ENCODE measurements around the gene TTLL7.

The TTLL7 gene

DNA sequence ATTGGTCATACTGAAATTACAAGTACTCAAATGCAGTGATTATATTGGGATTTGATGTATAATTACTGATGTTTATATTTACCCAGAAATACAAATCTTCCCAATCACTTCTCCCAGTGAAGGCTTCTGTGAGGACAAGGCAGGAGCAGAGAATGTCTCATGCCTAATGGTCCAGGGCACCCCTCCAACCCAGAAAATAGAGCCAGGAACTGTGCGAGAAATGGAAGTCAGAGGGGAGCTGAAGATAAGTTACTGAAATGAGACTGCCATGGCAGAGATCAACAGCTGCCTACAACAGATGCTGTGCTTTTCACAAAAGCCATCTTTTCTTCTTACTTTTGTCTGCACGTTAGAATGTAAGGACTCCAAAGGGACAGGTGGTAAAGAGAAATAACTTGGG is 171.2 kb downstream of the TTLL7 start:
- no peak overlapping the region for H3K27ac Mint-ChIP-seq

DNA sequence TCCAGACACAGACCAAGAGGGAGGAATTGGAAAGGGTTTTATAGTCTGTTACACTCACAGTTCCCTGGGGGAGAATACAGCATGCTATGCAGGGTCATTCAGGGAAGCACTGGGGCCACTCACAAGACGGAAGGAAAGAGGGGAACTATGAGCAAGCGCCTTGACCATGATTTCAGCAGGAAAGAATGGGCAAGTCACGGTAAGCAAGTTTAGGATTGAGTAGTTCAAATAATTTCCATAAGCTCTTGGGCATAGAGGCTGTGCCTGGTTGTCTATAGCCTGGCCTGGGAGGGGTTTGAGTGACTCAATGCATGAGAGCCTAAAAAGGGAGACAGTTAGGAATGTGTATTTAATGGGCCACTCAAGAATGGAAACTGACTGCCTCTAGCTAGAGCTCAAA is 176.7 kb downstream of the TTLL7 start:
- Mint-ChIP-seq H3K9me3 (peaks cover 6% of the 10 kb centered on the region), H3K27ac (no peak overlapping the region)

More for the DNA sequence above, 171.2 kb downstream of the TTLL7 start:
- Mint-ChIP-seq H3K4me1 (no peaks in the 10 kb centered on the region), H3K4me3 (no peak overlapping the region), H3K36me3 (no peaks in the 10 kb centered on the region), H3K27me3 (peaks cover 3% of the 10 kb centered on the region), H3K9me3 (no peaks in the 10 kb centered on the region)
- ATAC-seq (ENCODE audit: low read depth) (no peak), DNase-seq (ENCODE audit: low spot score in 2 of 2) (no peak)

DNA sequence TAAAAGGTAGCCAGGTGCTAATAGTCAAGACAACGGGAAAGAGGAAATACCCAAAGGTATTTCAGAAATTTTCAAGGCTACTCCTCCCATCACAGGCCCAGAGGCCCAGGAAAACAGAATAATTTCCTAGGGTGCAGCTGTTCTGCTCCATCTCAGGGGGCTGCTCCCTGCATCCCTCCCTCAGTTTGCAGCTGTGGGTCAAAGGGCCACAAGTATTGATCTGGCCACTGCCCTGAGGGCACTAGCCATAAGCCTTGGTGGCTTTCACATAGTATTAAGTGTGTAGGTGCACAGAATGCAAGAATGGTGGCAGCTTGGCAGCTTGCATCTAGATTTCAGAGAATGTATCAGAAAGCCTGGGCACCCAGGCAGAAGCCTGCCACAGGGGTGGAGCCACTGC is 179.5 kb downstream of the TTLL7 start:
- ATAC-seq (ENCODE audit: low read depth) = no peak

More for the DNA sequence above, 176.7 kb downstream of the TTLL7 start:
- peaks cover 11% of the 10 kb centered on the region for H3K4me1 Mint-ChIP-seq
- DNase-seq (ENCODE audit: low spot score in 2 of 2) (no peak), ATAC-seq (ENCODE audit: low read depth) (no peak)
- H3K27me3 Mint-ChIP-seq = no peaks in the 10 kb centered on the region
- H3K4me3 Mint-ChIP-seq = no peak overlapping the region
- peaks cover 2% of the 10 kb centered on the region for H3K36me3 Mint-ChIP-seq

DNA sequence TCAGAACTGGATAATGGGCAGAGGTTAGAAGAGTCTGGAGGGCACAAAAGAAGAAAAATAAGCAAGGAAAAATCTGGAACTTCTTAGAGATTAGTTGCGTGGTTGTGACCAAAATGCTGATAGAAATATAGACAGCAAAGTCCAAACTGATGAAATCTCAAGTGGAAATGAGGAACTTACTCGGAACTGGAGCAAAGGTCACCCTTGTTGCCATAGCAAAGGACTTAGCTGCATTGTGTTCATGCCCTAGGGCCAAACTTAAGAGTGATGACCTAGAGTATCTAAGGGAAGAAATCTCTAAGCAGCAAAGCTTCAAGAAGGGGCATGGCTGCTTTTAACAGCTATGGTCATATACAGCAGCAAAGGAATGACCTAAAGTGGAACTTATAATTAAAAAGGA is 180.0 kb downstream of the TTLL7 start:
- peak in 1 of 2 donors; percentile 13 for DNase-seq (ENCODE audit: low spot score in 2 of 2)
- peaks cover 2% of the 10 kb centered on the region for H3K36me3 Mint-ChIP-seq
- H3K4me1 Mint-ChIP-seq = peaks cover 11% of the 10 kb centered on the region
- peaks cover 6% of the 10 kb centered on the region for H3K9me3 Mint-ChIP-seq
- H3K27me3 Mint-ChIP-seq = no peaks in the 10 kb centered on the region
- H3K4me3 Mint-ChIP-seq = no peak overlapping the region
- peak overlapping the region; percentile 16 for H3K27ac Mint-ChIP-seq
- ATAC-seq (ENCODE audit: low read depth) = peak; percentile 81

More for the DNA sequence above, 179.5 kb downstream of the TTLL7 start:
- no peaks in the 10 kb centered on the region for H3K27me3 Mint-ChIP-seq
- peaks cover 2% of the 10 kb centered on the region for H3K36me3 Mint-ChIP-seq
- peaks cover 6% of the 10 kb centered on the region for H3K9me3 Mint-ChIP-seq
- H3K4me3 Mint-ChIP-seq = no peak overlapping the region
- no peak for DNase-seq (ENCODE audit: low spot score in 2 of 2)
- no peak overlapping the region for H3K27ac Mint-ChIP-seq
- peaks cover 11% of the 10 kb centered on the region for H3K4me1 Mint-ChIP-seq

DNA sequence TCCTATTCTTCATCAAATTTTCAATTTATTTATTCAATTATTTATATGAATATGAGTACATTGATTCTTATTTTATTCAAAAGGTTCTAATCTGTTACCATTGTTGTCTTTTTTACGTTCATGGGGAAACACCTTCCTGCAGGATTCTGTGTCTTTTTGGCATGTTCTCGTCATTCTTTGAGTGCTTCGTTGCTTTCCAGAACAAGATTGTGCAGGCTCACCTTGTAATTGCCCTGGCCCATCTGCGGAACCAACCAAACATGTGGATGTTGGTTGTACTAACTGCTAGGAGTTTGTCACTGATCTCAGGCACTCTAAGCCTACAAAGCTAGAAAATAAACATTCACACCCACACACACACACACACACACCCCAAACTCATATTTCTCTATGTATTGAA is 182.1 kb downstream of the TTLL7 start:
- H3K4me3 Mint-ChIP-seq = no peak overlapping the region
- peaks cover 6% of the 10 kb centered on the region for H3K9me3 Mint-ChIP-seq
- DNase-seq (ENCODE audit: low spot score in 2 of 2) (no peak), ATAC-seq (ENCODE audit: low read depth) (no peak)
- peaks cover 2% of the 10 kb centered on the region for H3K36me3 Mint-ChIP-seq
- H3K27ac Mint-ChIP-seq = no peak overlapping the region
- H3K27me3 Mint-ChIP-seq = no peaks in the 10 kb centered on the region
- peaks cover 11% of the 10 kb centered on the region for H3K4me1 Mint-ChIP-seq

DNA sequence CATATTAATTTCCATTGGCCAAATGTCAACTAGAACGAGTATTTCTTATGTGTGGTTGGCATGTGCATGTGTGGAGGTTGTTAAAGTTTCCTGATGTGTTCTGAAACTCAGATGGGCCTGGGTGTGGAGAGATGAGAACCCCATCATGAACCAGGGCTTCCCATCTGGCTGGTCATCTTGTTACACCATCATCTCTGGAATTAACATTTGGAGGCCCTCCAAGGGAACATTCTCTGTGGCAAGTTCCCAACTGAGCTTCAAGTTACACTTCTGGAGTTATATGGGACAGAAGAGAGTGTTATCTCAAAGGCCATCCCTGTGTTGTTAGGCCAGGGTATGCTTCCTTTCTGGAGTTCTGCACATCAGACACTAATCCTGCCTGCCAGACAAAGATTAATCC is 183.6 kb downstream of the TTLL7 start:
- DNase-seq (ENCODE audit: low spot score in 2 of 2) = no peak
- Mint-ChIP-seq H3K9me3 (peaks cover 6% of the 10 kb centered on the region), H3K36me3 (peaks cover 2% of the 10 kb centered on the region), H3K27me3 (no peaks in the 10 kb centered on the region), H3K4me1 (peaks cover 11% of the 10 kb centered on the region), H3K4me3 (no peak overlapping the region), H3K27ac (no peak overlapping the region)
- no peak for ATAC-seq (ENCODE audit: low read depth)
